ENCODE measurements around the gene CACNB2.
A peak's percentile ranks its signal among the peaks of the same experiment; 100 is the strongest.

CACNB2 gene

GRCh38 chr10:18333621-18334020, 193.4 kb downstream of the CACNB2 start:
- in situ Hi-C loops (cut with HindIII; ENCODE audit: low sequenced_read_pairs) = no loop called here

GRCh38 chr10:18334116-18334867, 194.1 kb downstream of the CACNB2 start:
- no peak for TF ChIP-seq CTCF (IDR thresholded peaks at IDR 0.05; ENCODE audit: low read depth, low read length, missing control alignments)
- in situ Hi-C loops (cut with HindIII; ENCODE audit: low sequenced_read_pairs) = no loop called here
- DNase-seq (ENCODE audit: low read depth) = no peak
- no peak overlapping the region for H3K4me3 ChIP-seq (ENCODE audit: low read depth, low read length)

More at GRCh38 chr10:18333621-18334020, 193.4 kb downstream of the CACNB2 start:
- TF ChIP-seq CTCF (IDR thresholded peaks at IDR 0.05; ENCODE audit: low read depth, low read length, missing control alignments) = no peak
- H3K4me3 ChIP-seq (ENCODE audit: low read depth, low read length) = no peak overlapping the region
- DNase-seq (ENCODE audit: low read depth) = no peak

GRCh38 chr10:18340496-18341051, 200.3 kb downstream of the CACNB2 start:
- peak overlapping the region; percentile 35 for H3K4me3 ChIP-seq (ENCODE audit: low read depth, low read length)
- in situ Hi-C loops (cut with HindIII; ENCODE audit: low sequenced_read_pairs) = no loop called here
- no peak for DNase-seq (ENCODE audit: low read depth)
- no peak for TF ChIP-seq CTCF (IDR thresholded peaks at IDR 0.05; ENCODE audit: low read depth, low read length, missing control alignments)

GRCh38 chr10:18341055-18341454, 200.8 kb downstream of the CACNB2 start:
- DNase-seq (ENCODE audit: low read depth) = no peak
- TF ChIP-seq CTCF (IDR thresholded peaks at IDR 0.05; ENCODE audit: low read depth, low read length, missing control alignments) = no peak
- peak overlapping the region; percentile 35 for H3K4me3 ChIP-seq (ENCODE audit: low read depth, low read length)
- in situ Hi-C loops (cut with HindIII; ENCODE audit: low sequenced_read_pairs) = no loop called here

- TF ChIP-seq CTCF (IDR thresholded peaks at IDR 0.05; ENCODE audit: low read depth, low read length, missing control alignments) = no peak
- no peak overlapping the region for H3K4me3 ChIP-seq (ENCODE audit: low read depth, low read length)
- in situ Hi-C loops (cut with HindIII; ENCODE audit: low sequenced_read_pairs) = no loop called here
- DNase-seq (ENCODE audit: low read depth) = no peak
These were observed 203.3 kb downstream of the CACNB2 start for GRCh38 chr10:18343573-18343972.

- TF ChIP-seq CTCF (IDR thresholded peaks at IDR 0.05; ENCODE audit: low read depth, low read length, missing control alignments) = no peak
- H3K4me3 ChIP-seq (ENCODE audit: low read depth, low read length) = no peak overlapping the region
- no peak for DNase-seq (ENCODE audit: low read depth)
- in situ Hi-C loops (cut with HindIII; ENCODE audit: low sequenced_read_pairs) = no loop called here
These were observed 205.1 kb downstream of the CACNB2 start for GRCh38 chr10:18345308-18345707.

Data from astrocyte of the cerebellum (primary cell).